ENCODE measurements around the gene OCRL.

DNA sequence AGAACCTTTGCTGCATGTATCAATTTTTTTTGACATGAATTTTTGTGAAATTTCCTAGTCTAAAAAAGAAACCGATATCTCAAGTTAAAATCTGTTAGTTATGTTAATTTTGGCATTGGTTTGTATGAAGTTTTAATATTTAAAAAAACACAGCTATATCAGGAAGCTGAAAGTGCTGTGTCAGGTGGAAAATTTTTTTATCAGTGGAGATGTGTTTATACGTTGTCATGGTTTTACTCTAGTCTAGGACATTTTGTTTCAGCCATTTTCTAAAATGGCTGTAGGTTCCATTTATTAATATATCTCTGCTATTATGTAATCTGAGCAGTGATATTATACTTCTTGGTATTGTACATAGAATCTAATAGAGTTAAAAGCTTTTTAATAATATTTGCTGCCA, 34.2 kb downstream of the OCRL start:
- no peak for TF ChIP-seq CTCF (conservative IDR thresholded peaks at IDR 0.05; ENCODE audit: low read length)
- no peak for TF ChIP-seq EZH2phosphoT487 (IDR thresholded peaks at IDR 0.05; ENCODE audit: borderline replicate concordance)

Measured in Loucy (cell line).